DMS114 treated with DMSO at 0.1 percent for 48 hours (cell line): ENCODE results near the gene SPAG17.

ENCODE experiments used
- DNase-seq: peaks from one replicate; lab custom pipeline; 2025; ENCODE audit not compliant: unreplicated experiment; lab: John Stamatoyannopoulos, UW

Gene SPAG17

DNA sequence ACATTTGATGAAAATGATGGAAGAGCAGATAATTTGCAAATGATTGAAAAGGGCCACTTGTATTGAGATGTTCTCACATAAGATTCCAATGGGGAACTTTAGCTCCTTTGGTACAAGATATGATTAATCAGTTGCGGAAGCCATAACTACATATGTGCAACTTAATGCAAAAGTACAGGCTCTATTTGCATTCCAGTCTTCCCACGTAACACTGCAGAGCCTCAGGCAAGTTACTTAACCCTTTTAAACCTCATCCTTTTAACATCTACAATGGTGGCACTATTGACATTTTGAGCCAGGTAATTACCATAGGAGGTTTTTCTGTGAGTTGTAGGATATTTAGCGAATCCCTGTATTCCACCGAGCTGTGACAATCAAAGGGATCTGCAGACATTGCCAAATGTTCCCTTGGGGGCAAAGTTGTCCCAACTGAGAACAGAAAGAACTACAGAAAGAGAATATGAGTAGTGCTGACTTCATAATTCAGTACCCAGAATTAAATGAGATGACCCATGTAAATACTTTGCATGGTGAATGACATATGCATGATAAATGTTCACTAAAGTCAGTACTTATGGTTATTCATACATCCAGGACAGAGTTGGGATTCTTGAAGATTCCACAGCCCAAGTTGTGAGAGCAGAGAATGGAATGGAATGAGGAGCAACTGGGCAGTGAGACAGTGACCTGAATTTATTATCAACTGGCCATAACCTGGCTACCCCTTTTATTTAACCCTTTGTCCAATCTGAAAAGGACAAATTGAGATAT lies 62.6 kb downstream of the SPAG17 start:
- DNase-seq = no peak

GRCh38 chr1:118118873-118119463 lies 66.1 kb downstream of the SPAG17 start:
- no peak for DNase-seq

- no peak for DNase-seq
These were observed 66.6 kb downstream of the SPAG17 start for GRCh38 chr1:118118469-118118868.

DNA sequence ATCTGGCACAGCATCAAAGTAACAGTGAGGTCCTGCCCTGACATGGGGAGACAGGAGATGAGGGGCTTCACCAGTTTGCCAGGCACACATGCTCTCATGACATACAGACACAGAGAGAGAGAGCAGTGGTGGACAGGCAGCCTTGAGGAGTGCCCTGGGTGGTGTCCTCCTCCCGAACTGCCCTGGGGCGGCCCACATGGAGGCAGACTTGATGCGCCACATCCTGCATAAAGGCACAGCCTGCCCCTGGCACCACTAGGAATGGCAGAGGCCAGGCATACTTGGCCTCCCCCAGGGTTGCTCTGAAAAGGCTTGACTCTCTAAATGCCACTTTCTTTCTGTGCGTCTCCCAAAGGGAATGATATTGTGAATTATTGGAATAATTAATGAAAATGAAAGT lies 67.5 kb downstream of the SPAG17 start:
- DNase-seq = no peak

GRCh38 chr1:118116909-118117308 lies 68.1 kb downstream of the SPAG17 start:
- DNase-seq = no peak

GRCh38 chr1:118116401-118116800 lies 68.6 kb downstream of the SPAG17 start:
- no peak for DNase-seq

- no peak for DNase-seq
These were observed 69.3 kb downstream of the SPAG17 start for GRCh38 chr1:118115567-118116295.

DNA sequence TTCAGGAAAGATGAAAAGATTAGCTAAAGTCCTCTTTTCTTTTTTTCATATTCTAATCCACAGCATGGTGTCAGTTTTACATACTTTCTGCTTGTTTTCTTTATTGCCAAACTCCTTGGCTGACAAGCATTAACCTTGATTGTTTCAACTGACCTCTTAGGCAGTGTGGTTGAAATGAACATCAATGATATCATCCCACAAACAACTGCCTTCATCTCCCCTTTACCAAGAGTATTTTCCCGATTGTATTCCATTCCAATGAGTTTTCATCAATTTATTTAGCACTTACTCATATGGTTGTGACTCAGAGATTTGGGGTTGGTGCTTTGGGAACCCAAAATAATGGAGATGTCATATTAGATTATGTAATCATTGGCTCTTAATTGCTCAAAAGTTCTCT lies 71.8 kb downstream of the SPAG17 start:
- DNase-seq = no peak

- no peak for DNase-seq
These were observed 74.4 kb downstream of the SPAG17 start for GRCh38 chr1:118110580-118110979.

GRCh38 chr1:118104951-118105350 lies 80.1 kb downstream of the SPAG17 start:
- no peak for DNase-seq

DNA sequence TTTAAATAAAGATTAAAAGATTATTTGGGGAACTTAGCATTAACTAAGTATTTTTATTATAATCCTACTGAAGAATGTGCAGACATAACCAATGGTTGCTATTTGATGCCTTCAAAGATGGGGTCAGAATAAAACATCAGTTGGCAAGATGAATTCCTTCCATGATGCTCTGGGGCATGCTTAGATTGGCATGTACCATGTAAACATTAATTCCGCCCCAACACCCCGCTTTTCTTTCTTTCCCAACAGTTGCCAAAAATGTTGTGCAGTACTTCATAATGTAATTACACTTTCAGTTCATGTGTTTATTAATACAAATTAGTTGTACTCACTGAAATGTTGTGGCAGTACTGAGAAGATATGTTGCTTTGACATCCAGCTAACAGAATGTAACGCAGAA lies 82.6 kb downstream of the SPAG17 start:
- no peak for DNase-seq

DNA sequence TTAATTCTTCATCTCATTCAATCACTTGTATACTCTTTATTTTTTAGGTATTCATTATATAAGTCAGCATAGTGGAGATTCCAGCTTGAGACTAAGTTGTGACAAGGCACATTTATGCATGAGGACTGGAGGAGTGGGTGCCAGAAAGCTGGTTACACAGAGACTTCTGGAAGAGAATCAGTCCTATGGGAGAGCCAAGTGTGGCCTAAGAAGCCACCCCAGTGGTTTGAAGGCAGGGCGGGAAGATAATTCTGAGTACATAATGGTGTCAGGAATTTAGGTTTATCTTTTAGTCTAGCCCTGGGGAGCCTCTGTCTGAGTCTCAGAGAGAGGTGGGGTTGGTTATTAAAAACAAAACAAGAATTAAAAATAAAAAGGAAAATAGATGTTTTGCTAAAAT lies 83.0 kb downstream of the SPAG17 start:
- DNase-seq = no peak

DNA sequence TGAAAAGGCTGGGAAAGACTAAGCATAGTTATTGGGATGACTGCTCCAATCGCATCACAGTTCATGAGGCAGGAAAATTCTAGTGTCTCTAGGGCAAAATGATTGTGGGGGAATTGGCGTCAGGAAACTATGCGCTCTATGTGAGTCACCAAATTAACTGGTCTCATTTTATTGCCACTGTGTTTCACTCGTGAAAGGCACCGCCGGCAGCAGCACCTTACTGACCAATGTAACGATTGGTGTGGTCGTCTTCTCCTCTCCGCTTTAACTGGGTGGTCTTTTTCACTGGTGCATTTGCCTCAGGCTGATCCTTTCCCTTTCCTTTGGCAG lies 83.5 kb downstream of the SPAG17 start:
- no peak for DNase-seq

DNA sequence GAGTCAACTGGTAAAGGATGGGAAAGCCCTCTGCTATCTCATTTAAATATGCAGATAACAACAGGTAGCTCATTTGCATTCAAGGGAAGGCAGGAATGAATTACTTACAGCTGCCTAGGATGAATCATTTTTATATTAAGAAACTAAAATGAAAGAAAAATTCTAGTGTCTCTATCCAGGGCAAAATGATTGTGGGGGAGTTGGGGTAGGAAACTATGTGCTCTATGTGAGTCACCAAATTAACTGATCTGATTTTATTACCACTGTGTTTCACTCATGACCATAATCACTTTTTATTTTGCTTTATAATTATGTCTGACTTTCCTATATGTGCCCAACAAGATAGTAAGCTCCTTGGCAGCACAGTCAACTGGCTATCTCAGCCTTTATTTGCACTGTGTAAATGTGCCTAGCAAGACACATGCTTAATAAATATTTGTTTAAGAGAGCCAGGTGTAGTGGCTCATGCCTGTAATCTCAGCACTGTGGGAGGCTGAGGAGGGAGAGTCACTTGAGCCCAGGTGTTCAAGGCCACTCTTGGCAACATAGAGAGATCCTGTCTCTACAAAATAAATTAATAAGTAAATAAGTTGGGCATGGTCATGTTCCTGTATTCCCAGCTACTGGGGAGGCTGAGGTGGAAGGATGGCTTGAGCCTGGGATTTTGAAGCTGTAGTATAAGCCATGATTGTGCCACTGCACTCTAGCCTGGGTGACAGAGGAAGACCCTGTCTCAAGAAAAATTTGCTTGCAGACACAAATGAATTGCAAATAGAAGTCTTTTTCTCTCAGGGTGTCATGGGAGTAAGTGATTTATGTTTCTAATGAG lies 84.1 kb downstream of the SPAG17 start:
- no peak for DNase-seq

GRCh38 chr1:118099686-118100085 lies 85.3 kb downstream of the SPAG17 start:
- DNase-seq = no peak

GRCh38 chr1:118097622-118098348 lies 87.2 kb downstream of the SPAG17 start:
- no peak for DNase-seq

GRCh38 chr1:118093017-118093416 lies 92.0 kb downstream of the SPAG17 start:
- DNase-seq = no peak

GRCh38 chr1:118090130-118090529 lies 94.9 kb downstream of the SPAG17 start:
- DNase-seq = no peak

DNA sequence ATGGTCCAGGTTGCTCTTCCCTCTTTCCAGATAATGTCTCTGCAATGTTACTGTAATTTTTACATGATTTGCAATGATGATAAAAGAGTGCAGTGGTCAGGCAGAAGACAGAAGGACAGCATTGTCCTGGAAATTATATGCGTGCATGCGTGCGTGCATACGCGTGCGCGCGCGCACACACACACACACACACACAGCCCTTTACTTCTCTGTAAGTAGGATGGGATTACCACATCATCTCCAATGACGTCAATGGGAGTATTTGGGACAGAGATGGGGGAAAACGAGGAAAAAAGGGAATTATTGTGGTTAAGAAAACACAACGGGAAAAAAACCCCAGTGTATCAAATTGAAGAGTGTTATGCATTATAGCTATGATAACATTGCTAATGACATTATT lies 99.7 kb downstream of the SPAG17 start:
- DNase-seq = no peak

- DNase-seq = no peak
These were observed 100.6 kb downstream of the SPAG17 start for GRCh38 chr1:118084400-118084799.

DNA sequence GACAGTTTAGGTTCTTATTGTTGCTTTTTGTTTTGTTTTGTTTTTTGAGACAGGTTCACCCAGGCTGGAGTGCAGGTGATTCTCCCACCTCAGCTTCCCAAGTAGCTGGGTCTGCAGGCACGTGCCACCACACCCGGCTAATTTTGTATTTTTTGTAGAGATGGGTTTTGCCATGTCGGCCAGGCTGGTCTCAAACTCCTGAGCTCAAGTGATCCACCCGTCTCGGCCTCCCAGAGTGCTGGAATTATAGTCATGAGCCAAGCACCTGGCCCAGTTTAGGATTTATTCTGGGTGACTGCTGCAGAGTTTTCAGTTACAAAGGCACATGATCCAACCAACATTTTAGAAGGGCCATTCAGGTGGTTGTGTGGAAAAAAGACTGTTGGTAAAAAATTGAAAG lies 102.0 kb downstream of the SPAG17 start:
- no peak for DNase-seq
